GM23338 (cell line): ENCODE measurements around the gene HMOX2. TPM values are rescaled to one million over a fixed set of nuclear protein-coding genes. Genes with fewer than 3 reads are reported as not detected.

Source experiments
- ATAC-seq: fragments of 200-7000 bp; cut with Tn5 transposase; 3 replicates; pipeline ENCODE4 v1.9.1; 2020
- DNase-seq: peaks from one replicate; pipeline ENCODE4 v3.0.0-alpha.2; 2015; ENCODE audit warnings: low spot score
- H2AFZ ChIP-seq: fragments of 200-600 bp; sonication (generic); 2 replicates; pipeline ENCODE4 v1.8.0; 2016; ENCODE audit warnings: antibody characterized with exemption, mild to moderate bottlenecking, moderate library complexity
- H3F3A ChIP-seq: fragments of 200-600 bp; sonication (generic); replicated peaks from 2 replicates; pipeline ENCODE4 v1.8.0; 2017; ENCODE audit warnings: antibody characterized with exemption, mixed run types, low read depth
- H3K27ac ChIP-seq: fragments of 200-600 bp; sonication (generic); 2 replicates; pipeline ENCODE4 v1.6.1; 2016; ENCODE audit warnings: low read depth
- H3K27me3 ChIP-seq: fragments of 200-600 bp; sonication (generic); 2 replicates; pipeline ENCODE4 v1.8.0; 2016; ENCODE audit warnings: mild to moderate bottlenecking, mixed run types, moderate library complexity; ENCODE audit not compliant: insufficient read depth
- H3K36me3 ChIP-seq: fragments of 200-600 bp; sonication (generic); 2 replicates; pipeline ENCODE4 v1.8.0; 2016; ENCODE audit warnings: mild to moderate bottlenecking; ENCODE audit not compliant: insufficient read depth
- H3K4me1 ChIP-seq: fragments of 200-600 bp; sonication (generic); 2 replicates; pipeline ENCODE4 v1.8.0; 2016; ENCODE audit warnings: mild to moderate bottlenecking, moderate library complexity; ENCODE audit not compliant: insufficient read depth
- H3K4me2 ChIP-seq: fragments of 200-600 bp; sonication (generic); 2 replicates; pipeline ENCODE4 v1.7.1; 2017; ENCODE audit warnings: mixed run types
- H3K4me3 ChIP-seq: fragments of 200-600 bp; sonication (generic); 2 replicates; pipeline ENCODE4 v1.6.1; 2016; ENCODE audit warnings: mixed run types
- H3K79me2 ChIP-seq: fragments of 200-600 bp; sonication (generic); replicated peaks from 2 replicates; pipeline ENCODE4 v1.8.0; 2017; ENCODE audit warnings: mild to moderate bottlenecking; ENCODE audit not compliant: insufficient read depth
- H3K9me2 ChIP-seq: fragments of 200-600 bp; sonication (generic); 2 replicates; pipeline ENCODE4 v1.8.0; 2017; ENCODE audit not compliant: insufficient read depth
- H4K20me1 ChIP-seq: fragments of 200-600 bp; sonication (generic); replicated peaks from 2 replicates; pipeline ENCODE4 v1.8.0; 2017; ENCODE audit warnings: mild to moderate bottlenecking; ENCODE audit not compliant: insufficient read depth
- H3K27ac Mint-ChIP-seq: 2 replicates; pipeline ENCODE4 v1.8.0; 2020; ENCODE audit warnings: inconsistent platforms, mild to moderate bottlenecking, moderate library complexity, mixed read lengths
- H3K27me3 Mint-ChIP-seq: 3 replicates; pipeline ENCODE4 v1.8.0; 2022; ENCODE audit warnings: low read depth, mild to moderate bottlenecking, moderate library complexity, mixed read lengths, inconsistent platforms; ENCODE audit not compliant: insufficient read depth, poor library complexity
- H3K36me3 Mint-ChIP-seq: 3 replicates; pipeline ENCODE4 v1.8.0; 2021; ENCODE audit warnings: low read depth, mild to moderate bottlenecking, inconsistent platforms, moderate library complexity, mixed read lengths
- H3K4me1 Mint-ChIP-seq: 3 replicates; pipeline ENCODE4 v1.8.0; 2020; ENCODE audit warnings: mild to moderate bottlenecking, inconsistent platforms, mixed read lengths
- H3K4me3 Mint-ChIP-seq: 3 replicates; pipeline ENCODE4 v1.8.0; 2021; ENCODE audit warnings: moderate library complexity, mild to moderate bottlenecking, inconsistent platforms, mixed read lengths
- H3K9me3 Mint-ChIP-seq: 3 replicates; pipeline ENCODE4 v1.8.0; 2020; ENCODE audit warnings: moderate library complexity, mild to moderate bottlenecking, inconsistent platforms, mixed read lengths
- EZH2 ChIP-seq: fragments of 200-600 bp; sonication (generic); IDR thresholded peaks from one replicate; pipeline ENCODE4 v1.8.0; 2017; ENCODE audit warnings: antibody characterized with exemption, mild to moderate bottlenecking, low read depth; ENCODE audit not compliant: unreplicated experiment
- JUNB ChIP-seq: IDR thresholded peaks from one replicate; pipeline ENCODE4 v1.6.1; 2016; ENCODE audit warnings: antibody characterized with exemption; ENCODE audit not compliant: unreplicated experiment
- POLR2AphosphoS5 ChIP-seq: IDR thresholded peaks from 2 replicates; pipeline ENCODE4 v1.6.1; 2016; ENCODE audit warnings: antibody characterized with exemption, low read depth
- STAT1 ChIP-seq: IDR thresholded peaks from one replicate; pipeline ENCODE4 v1.6.1; 2016; ENCODE audit warnings: antibody characterized with exemption; ENCODE audit not compliant: unreplicated experiment
- polyA plus RNA-seq: library from polyadenylated mRNA; unstranded; fragments of >200 nt; fragmentation: Nextera tagmentation; extraction: Ambion mirVana; gene quantifications from 2 replicates; pipeline ENCODE4 v1.2.1, GENCODE V29; 2016
- total RNA-seq: library from RNA; depleted of rRNA; stranded (reverse); fragments of >200 nt; shearing (Covaris generic); gene quantifications from 2 replicates; pipeline ENCODE4 v1.2.3, GENCODE V29; 2014
- TF ChIP-seq, protein P1 (sequence below), 2 experiments: fragments of 200-600 bp in 1 of 2; sonication (generic) in 1 of 2; conservative IDR thresholded peaks; 2 replicates each; pipeline versions ENCODE4 v1.5.1 to v1.6.1; 2016 to 2017; ENCODE audit warnings: antibody characterized with exemption in 2 of 2, low read depth in 2 of 2, mild to moderate bottlenecking in 2 of 2, moderate library complexity in 1 of 2
- TF ChIP-seq, protein P2 (sequence below): IDR thresholded peaks from one replicate; pipeline ENCODE4 v1.6.1; 2018; ENCODE audit warnings: antibody characterized with exemption; ENCODE audit not compliant: unreplicated experiment
- TF ChIP-seq, protein P3 (sequence below): IDR thresholded peaks from 2 replicates; pipeline ENCODE4 v1.6.1; 2016; ENCODE audit warnings: antibody characterized with exemption

Gene HMOX2
- total and polyA plus RNA-seq, 2 experiments from 2014 or later = 33.0 to 38.1 TPM

DNA sequence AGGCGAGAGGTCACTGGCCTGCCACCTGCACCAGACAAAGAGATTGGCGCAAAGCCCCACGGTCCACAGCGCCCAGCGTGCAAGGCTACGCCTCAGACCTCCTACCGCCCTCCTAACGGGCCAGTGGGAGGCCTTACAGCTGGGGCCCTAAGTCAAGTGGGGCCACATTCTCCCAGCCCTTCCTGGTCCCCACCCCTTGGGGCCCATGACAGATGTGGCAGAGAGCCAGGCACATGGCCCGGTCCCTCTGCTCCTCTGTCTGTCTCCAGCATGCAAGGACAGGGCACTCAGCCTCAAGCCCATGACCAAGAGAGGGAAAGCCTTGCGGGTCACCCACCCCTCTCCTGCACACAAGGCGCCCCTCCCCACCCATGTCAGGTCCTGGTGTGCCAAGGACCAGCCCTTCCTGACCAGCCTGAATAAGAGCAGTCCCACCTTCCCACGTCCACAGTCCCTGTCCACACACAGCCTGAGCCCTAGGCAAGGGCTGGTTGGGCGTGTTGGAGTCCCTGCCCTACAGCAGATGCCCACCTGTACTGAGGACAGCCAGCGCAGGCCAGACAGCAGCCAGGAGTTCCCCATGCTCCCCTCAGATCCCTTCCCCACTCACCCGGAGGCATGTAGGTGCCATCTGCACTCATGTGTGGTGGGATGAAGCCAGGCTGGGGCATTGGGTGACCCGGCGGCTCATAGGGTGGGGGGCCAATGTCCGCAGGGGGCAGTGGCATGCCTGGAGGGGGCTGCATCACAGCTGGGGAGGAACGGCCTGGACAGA, 37.1 kb downstream of the HMOX2 start (continued):
- TF ChIP-seq, protein P1, sequence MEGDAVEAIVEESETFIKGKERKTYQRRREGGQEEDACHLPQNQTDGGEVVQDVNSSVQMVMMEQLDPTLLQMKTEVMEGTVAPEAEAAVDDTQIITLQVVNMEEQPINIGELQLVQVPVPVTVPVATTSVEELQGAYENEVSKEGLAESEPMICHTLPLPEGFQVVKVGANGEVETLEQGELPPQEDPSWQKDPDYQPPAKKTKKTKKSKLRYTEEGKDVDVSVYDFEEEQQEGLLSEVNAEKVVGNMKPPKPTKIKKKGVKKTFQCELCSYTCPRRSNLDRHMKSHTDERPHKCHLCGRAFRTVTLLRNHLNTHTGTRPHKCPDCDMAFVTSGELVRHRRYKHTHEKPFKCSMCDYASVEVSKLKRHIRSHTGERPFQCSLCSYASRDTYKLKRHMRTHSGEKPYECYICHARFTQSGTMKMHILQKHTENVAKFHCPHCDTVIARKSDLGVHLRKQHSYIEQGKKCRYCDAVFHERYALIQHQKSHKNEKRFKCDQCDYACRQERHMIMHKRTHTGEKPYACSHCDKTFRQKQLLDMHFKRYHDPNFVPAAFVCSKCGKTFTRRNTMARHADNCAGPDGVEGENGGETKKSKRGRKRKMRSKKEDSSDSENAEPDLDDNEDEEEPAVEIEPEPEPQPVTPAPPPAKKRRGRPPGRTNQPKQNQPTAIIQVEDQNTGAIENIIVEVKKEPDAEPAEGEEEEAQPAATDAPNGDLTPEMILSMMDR (conservative IDR thresholded peaks at IDR 0.05; ENCODE audit: low read depth in 2 of 2) = no peak
- TF ChIP-seq EZH2 (no peak), JUNB (no peak), POLR2AphosphoS5 (no peak)
- TF ChIP-seq, protein P2, sequence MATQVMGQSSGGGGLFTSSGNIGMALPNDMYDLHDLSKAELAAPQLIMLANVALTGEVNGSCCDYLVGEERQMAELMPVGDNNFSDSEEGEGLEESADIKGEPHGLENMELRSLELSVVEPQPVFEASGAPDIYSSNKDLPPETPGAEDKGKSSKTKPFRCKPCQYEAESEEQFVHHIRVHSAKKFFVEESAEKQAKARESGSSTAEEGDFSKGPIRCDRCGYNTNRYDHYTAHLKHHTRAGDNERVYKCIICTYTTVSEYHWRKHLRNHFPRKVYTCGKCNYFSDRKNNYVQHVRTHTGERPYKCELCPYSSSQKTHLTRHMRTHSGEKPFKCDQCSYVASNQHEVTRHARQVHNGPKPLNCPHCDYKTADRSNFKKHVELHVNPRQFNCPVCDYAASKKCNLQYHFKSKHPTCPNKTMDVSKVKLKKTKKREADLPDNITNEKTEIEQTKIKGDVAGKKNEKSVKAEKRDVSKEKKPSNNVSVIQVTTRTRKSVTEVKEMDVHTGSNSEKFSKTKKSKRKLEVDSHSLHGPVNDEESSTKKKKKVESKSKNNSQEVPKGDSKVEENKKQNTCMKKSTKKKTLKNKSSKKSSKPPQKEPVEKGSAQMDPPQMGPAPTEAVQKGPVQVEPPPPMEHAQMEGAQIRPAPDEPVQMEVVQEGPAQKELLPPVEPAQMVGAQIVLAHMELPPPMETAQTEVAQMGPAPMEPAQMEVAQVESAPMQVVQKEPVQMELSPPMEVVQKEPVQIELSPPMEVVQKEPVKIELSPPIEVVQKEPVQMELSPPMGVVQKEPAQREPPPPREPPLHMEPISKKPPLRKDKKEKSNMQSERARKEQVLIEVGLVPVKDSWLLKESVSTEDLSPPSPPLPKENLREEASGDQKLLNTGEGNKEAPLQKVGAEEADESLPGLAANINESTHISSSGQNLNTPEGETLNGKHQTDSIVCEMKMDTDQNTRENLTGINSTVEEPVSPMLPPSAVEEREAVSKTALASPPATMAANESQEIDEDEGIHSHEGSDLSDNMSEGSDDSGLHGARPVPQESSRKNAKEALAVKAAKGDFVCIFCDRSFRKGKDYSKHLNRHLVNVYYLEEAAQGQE = no peak
- TF ChIP-seq, protein P3, sequence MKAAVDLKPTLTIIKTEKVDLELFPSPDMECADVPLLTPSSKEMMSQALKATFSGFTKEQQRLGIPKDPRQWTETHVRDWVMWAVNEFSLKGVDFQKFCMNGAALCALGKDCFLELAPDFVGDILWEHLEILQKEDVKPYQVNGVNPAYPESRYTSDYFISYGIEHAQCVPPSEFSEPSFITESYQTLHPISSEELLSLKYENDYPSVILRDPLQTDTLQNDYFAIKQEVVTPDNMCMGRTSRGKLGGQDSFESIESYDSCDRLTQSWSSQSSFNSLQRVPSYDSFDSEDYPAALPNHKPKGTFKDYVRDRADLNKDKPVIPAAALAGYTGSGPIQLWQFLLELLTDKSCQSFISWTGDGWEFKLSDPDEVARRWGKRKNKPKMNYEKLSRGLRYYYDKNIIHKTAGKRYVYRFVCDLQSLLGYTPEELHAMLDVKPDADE = no peak

DNA sequence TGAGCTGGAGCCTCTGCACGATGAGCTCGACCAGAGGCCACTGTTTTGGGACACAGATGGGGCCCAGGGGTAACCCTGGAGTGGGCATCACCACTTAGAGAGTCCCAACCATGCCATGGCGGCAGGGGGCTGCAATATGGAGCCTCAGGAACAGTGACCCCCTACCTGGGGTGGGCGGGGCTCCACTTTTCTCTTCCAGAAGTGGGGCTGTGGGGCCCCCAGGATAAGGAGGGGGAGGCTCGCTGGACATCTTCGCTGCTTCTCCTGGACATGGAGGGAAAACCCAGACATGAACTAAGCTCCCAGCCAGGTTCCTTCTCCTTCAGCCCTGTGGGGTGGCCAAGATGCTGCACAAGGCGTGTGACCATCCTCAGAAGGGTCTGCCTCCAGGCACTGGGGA, 37.7 kb downstream of the HMOX2 start:
- Histone ChIP-seq H3K79me2 (peaks cover 23% of the 10 kb centered on the region), H2AFZ (no peak overlapping the region), H3K27ac (no peak overlapping the region), H4K20me1 (peaks cover 26% of the 10 kb centered on the region), H3F3A (0 out of 2 replicates have a peak, but pooled peaks cover 7% of the 10 kb centered on the region), H3K9me2 (no peaks in the 10 kb centered on the region), H3K36me3 (no peaks in the 10 kb centered on the region), H3K4me3 (no peak overlapping the region), H3K4me2 (no peak overlapping the region), H3K27me3 (no peaks in the 10 kb centered on the region), H3K4me1 (peaks cover 16% of the 10 kb centered on the region)
- no peak overlapping the region for H3K4me3 Mint-ChIP-seq
- peaks cover 28% of the 10 kb centered on the region for H3K4me1 Mint-ChIP-seq
- no peak overlapping the region; the same call in 1 of the 2 replicates for H3K27ac Mint-ChIP-seq
- no peaks in the 10 kb centered on the region for H3K9me3 Mint-ChIP-seq
- TF ChIP-seq STAT1 (no peak), JUNB (no peak), POLR2AphosphoS5 (no peak)
- ATAC-seq (no peak), DNase-seq (no peak)
- H3K36me3 Mint-ChIP-seq = peaks cover 20% of the 10 kb centered on the region
- peaks cover 8% of the 10 kb centered on the region for H3K27me3 Mint-ChIP-seq
